Tibial nerve (tissue), 4 donors: ENCODE data around the gene SEMA3F. TPM values are rescaled to one million over a fixed set of nuclear protein-coding genes. Genes with fewer than 3 reads are reported as not detected.

Source experiments
- DNase-seq, 2 donors: peaks; one replicate each; pipeline ENCODE4 v3.0.0-alpha.2; 2019; ENCODE audit warnings: low spot score in 2 of 2
- H3K27ac ChIP-seq, 4 donors: fragments of 200-600 bp; sonication (generic) in 3 of 4; one replicate each; pipeline ENCODE4 v1.5.1; 2017 to 2019; ENCODE audit warnings: mild to moderate bottlenecking in 1 of 4
- H3K27me3 ChIP-seq, 2 donors: fragments of 200-600 bp; sonication (generic) in 1 of 2; one replicate each; pipeline versions ENCODE4 v1.5.1 to v1.6.0; 2017 to 2019
- H3K36me3 ChIP-seq, 3 donors: fragments of 200-600 bp; sonication (generic); one replicate each; pipeline ENCODE4 v1.5.1; 2018 to 2019
- H3K4me1 ChIP-seq, 4 donors: fragments of 200-600 bp; sonication (generic) in 3 of 4; one replicate each; pipeline ENCODE4 v1.5.1; 2017 to 2019
- H3K4me3 ChIP-seq, 4 donors: fragments of 200-600 bp; sonication (generic) in 3 of 4; one replicate each; pipeline ENCODE4 v1.5.1; 2017 to 2019; ENCODE audit warnings: mild to moderate bottlenecking in 1 of 4, moderate library complexity in 1 of 4
- H3K9me3 ChIP-seq, 4 donors: fragments of 200-600 bp; sonication (generic) in 3 of 4; one replicate each; pipeline ENCODE4 v1.5.1; 2017 to 2019
- EP300 ChIP-seq, 2 donors: sonication (generic); formaldehyde crosslinking; IDR thresholded peaks; one replicate each; pipeline ENCODE4 v1.6.1; 2017; ENCODE audit warnings: antibody characterized with exemption in 2 of 2, mild to moderate bottlenecking in 1 of 2
- POLR2A ChIP-seq, 2 donors: fragments of 450-650 bp; IDR thresholded peaks; one replicate each; pipeline ENCODE4 v1.6.1; 2017; ENCODE audit warnings: antibody characterized with exemption in 2 of 2, mild to moderate bottlenecking in 2 of 2, moderate library complexity in 2 of 2
- WGBS, 2 donors: methylation state at CpG; one replicate each; pipeline ENCODE4 v1.1.5; 2018; 5-methylcytosine and 5-hydroxymethylcytosine counted together
- total RNA-seq, 4 donors: library from RNA; depleted of rRNA; stranded (reverse); fragments of >200 nt; gene quantifications; one replicate each; pipeline ENCODE4 v1.1.0, GENCODE V29; 2016
- TF ChIP-seq, protein P1 (sequence below), 5 experiments: fragments of 200-600 bp in 3 of 5; fragments of 450-650 bp in 2 of 5; sonication (generic) in 3 of 5; IDR thresholded peaks; one replicate each; pipeline ENCODE4 v1.5.1; 2016 to 2019; ENCODE audit warnings: antibody characterized with exemption in 5 of 5, mild to moderate bottlenecking in 3 of 5, moderate library complexity in 2 of 5

Gene SEMA3F
- total RNA-seq, 4 donors from 2014 or later = 14.4 to 58.5 (median 17.4) TPM

DNA sequence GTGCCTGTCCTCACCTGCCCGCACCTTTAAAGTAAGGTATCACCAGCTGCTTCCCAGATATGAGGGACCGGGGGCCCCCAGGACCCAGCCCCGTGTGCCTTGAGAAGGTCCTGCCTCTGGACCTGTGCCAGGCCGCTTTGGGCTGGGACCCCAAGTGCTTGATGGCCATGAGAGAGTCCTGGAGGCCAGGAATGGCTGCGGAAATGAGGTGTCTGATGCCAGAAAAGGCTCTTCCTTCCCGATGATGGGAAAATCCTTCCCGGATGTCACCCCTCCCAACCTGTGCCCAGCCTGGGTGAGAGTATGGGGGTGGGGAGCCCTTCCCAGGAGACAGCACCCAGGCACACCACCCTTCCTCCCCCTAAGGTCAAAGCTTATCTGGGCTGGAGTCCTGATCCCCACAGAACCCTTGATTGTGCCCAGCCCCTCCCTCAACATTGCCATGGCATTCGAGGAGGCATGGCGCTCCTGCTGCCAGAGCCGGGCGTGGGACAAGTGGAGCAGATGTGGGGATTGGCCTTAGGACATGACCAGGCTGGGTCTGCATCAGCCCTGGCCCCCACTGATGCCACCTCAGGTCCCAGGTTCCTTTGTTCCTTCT lies 14.2 kb downstream of the SEMA3F start:
- WGBS, 2 donors = 77 to 80% methylated on average over 10 to 11 of the region's 11 CpGs
- no peak overlapping the region for H3K4me3 ChIP-seq
- no peaks in the 10 kb centered on the region for H3K36me3 ChIP-seq
- peak overlapping the region in 1 of 4 donors; percentile 83 for H3K27ac ChIP-seq
- H3K4me1 ChIP-seq = peaks cover 0 to 57% (median 41%) of the 10 kb centered on the region in 4 donors
- TF ChIP-seq POLR2A (IDR thresholded peaks at IDR 0.05) (no peak), EP300 (IDR thresholded peaks at IDR 0.05) (no peak)
- TF ChIP-seq, protein P1, sequence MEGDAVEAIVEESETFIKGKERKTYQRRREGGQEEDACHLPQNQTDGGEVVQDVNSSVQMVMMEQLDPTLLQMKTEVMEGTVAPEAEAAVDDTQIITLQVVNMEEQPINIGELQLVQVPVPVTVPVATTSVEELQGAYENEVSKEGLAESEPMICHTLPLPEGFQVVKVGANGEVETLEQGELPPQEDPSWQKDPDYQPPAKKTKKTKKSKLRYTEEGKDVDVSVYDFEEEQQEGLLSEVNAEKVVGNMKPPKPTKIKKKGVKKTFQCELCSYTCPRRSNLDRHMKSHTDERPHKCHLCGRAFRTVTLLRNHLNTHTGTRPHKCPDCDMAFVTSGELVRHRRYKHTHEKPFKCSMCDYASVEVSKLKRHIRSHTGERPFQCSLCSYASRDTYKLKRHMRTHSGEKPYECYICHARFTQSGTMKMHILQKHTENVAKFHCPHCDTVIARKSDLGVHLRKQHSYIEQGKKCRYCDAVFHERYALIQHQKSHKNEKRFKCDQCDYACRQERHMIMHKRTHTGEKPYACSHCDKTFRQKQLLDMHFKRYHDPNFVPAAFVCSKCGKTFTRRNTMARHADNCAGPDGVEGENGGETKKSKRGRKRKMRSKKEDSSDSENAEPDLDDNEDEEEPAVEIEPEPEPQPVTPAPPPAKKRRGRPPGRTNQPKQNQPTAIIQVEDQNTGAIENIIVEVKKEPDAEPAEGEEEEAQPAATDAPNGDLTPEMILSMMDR (IDR thresholded peaks at IDR 0.05) = no peak
- no peaks in the 10 kb centered on the region for H3K9me3 ChIP-seq
- H3K27me3 ChIP-seq = no peaks in the 10 kb centered on the region
- no peak for DNase-seq

DNA sequence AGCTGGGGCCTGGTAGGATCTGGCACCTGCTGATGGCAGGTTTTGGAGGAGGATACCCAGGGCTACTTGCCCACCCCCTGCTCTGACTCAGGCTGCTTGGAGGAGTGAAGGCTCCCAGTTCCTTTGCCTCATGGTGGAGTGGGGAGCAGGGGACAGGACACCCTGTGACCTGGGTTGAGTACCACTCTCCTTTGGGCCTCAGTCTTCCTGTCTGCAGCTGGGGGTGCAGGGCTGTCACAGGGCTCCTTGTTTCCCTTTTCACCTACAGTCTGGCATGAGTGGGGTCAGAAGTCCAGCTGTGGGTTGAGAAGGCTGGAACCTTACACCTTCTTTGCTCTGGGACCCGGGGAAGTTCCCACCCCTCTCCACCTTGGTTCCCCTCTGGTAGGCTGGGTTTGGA lies 14.7 kb downstream of the SEMA3F start:
- H3K4me1 ChIP-seq = peaks cover 0 to 52% (median 36%) of the 10 kb centered on the region in 4 donors
- WGBS, 2 donors = 75 to 91% methylated on average over 1 of the region's 1 CpG
- no peak overlapping the region for H3K4me3 ChIP-seq
- H3K27me3 ChIP-seq = no peaks in the 10 kb centered on the region
- no peak for DNase-seq
- no peaks in the 10 kb centered on the region for H3K9me3 ChIP-seq
- H3K27ac ChIP-seq = peak overlapping the region in 1 of 4 donors; percentile 48
- H3K36me3 ChIP-seq = no peaks in the 10 kb centered on the region
- TF ChIP-seq, protein P1 (IDR thresholded peaks at IDR 0.05) = no peak
- TF ChIP-seq POLR2A (IDR thresholded peaks at IDR 0.05) (no peak), EP300 (IDR thresholded peaks at IDR 0.05) (no peak)

DNA sequence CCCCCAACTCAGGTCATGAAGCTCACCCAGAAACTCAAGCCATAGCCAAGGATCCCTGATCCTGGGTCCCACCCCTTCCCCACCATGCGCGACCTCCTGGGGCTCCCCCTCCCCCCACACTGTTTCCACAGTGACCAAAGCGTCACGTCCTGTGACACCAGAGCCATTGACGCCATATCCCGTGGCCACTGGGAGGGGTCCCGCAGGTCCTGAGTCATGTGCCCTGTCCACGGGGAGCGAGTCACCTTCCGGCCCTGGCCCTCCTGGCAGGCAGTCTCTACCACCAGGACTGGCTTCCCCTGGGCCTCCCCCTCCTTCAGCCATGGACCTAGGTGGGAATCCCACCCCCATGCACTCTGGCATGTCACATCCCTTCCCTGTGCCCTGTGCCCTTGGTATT lies 15.6 kb downstream of the SEMA3F start:
- WGBS, 2 donors = 83 to 86% methylated on average over 7 to 9 of the region's 10 CpGs
- Histone ChIP-seq H3K4me1 (peaks cover 0 to 43% (median 27%) of the 10 kb centered on the region in 4 donors), H3K4me3 (no peak overlapping the region), H3K27me3 (no peaks in the 10 kb centered on the region), H3K36me3 (no peaks in the 10 kb centered on the region), H3K27ac (peak overlapping the region in 1 of 4 donors; percentile 48), H3K9me3 (no peaks in the 10 kb centered on the region)
- DNase-seq = no peak
- TF ChIP-seq POLR2A (IDR thresholded peaks at IDR 0.05) = no peak
- TF ChIP-seq, protein P1 (IDR thresholded peaks at IDR 0.05) = no peak
- TF ChIP-seq EP300 (IDR thresholded peaks at IDR 0.05) = peak; percentile 27 to 43

DNA sequence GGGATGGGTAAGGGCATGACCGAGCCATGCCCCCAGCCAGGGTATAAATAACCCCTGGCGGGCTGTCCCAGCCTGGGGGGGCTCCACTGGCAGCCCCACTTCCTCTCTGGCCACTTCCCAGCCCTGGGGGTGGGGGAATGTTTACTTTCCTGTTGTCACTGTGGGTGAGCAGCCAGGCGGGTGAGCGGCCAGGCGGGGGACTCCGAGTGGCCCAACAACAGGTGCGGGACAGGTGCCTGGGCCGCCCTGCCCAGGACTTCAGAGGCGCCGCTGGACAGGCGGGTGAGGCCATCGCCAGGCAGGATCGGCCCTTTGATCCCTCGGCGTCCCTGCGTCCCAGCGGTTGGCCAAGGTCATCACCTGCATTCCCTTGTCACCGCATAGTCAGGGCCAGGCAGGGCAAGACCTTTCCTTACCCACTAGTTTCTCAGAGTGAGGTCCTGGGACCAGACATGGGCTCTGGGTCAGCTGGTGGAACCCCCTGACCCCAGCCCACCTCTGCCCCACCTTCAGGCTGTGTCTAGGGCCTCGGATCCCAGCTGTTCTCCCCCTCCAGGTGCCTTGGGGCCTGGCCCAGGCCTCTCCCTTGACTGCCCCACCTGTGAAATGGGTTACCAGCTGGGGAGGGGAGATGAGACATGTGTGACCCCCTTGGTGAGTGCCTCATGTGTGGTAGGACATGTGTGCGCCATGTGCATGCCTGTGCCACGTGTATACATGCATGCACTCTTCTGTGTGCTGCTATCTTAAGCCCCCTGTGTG lies 16.6 kb downstream of the SEMA3F start:
- H3K4me1 ChIP-seq = peaks cover 0 to 33% (median 17%) of the 10 kb centered on the region in 4 donors
- H3K27me3 ChIP-seq = no peaks in the 10 kb centered on the region
- TF ChIP-seq, protein P1 (IDR thresholded peaks at IDR 0.05) = no peak
- TF ChIP-seq EP300 (IDR thresholded peaks at IDR 0.05) = no peak
- no peak for TF ChIP-seq POLR2A (IDR thresholded peaks at IDR 0.05)
- H3K27ac ChIP-seq = peak overlapping the region in 1 of 4 donors; percentile 12
- H3K4me3 ChIP-seq = no peak overlapping the region
- DNase-seq = no peak
- WGBS, 2 donors = 82 to 91% methylated on average over 11 to 19 of the region's 21 CpGs
- H3K36me3 ChIP-seq = no peaks in the 10 kb centered on the region
- no peaks in the 10 kb centered on the region for H3K9me3 ChIP-seq

DNA sequence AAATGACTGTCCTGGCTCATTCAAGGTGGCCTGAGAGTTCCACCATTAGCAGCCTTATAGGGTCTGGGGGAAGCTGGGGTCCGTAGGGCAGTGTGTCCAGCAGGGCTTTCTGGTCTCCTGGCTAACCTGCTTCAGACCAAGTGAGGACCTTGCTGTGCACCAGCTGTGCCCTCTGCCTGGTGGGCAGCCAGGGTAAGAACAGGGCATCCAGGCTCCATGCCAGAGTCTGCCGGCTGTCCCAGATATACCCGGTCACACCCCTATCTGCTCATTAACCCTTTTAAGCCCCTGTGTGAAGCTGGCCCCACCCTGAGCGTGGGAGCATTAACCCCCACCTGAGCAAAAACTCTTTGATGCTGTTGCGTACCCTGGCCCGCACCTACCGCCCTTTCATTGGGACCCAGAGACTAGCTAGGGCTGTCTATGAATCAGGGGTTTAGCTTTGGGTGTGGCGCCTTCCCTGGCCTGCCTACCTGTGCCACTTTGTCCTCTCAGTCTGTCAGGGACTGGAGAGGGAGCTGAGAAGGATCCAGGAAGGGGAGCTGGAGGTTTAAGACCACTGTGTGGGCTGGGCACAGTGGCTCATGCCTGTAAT lies 17.6 kb downstream of the SEMA3F start:
- no peaks in the 10 kb centered on the region for H3K27me3 ChIP-seq
- no peaks in the 10 kb centered on the region for H3K9me3 ChIP-seq
- H3K4me1 ChIP-seq = peaks cover 0 to 32% (median 10%) of the 10 kb centered on the region in 4 donors
- DNase-seq = no peak
- no peak overlapping the region for H3K27ac ChIP-seq
- TF ChIP-seq POLR2A (IDR thresholded peaks at IDR 0.05) = no peak
- TF ChIP-seq, protein P1 (IDR thresholded peaks at IDR 0.05) = no peak
- TF ChIP-seq EP300 (IDR thresholded peaks at IDR 0.05) = no peak
- H3K36me3 ChIP-seq = no peaks in the 10 kb centered on the region
- H3K4me3 ChIP-seq = no peak overlapping the region
- WGBS, 2 donors = 67 to 69% methylated on average over 7 to 8 of the region's 8 CpGs
